Chondrocyte (in vitro differentiated cells): ENCODE measurements around the gene MMP2. TPM values are rescaled to one million over a fixed set of nuclear protein-coding genes. Genes with fewer than 3 reads are reported as not detected.

ENCODE experiments used
- DNase-seq: peaks from one replicate; pipeline ENCODE4 v3.0.0; 2021; ENCODE audit warnings: mixed read lengths, low spot score
- H3K27ac Mint-ChIP-seq: one replicate; pipeline ENCODE4 v1.8.0; 2021; ENCODE audit warnings: mild to moderate bottlenecking, moderate library complexity, mixed read lengths; ENCODE audit not compliant: unreplicated experiment
- H3K27me3 Mint-ChIP-seq: 2 replicates; pipeline ENCODE4 v1.8.0; 2021; ENCODE audit warnings: low read depth, mixed read lengths
- H3K36me3 Mint-ChIP-seq: 2 replicates; pipeline ENCODE4 v1.8.0; 2021; ENCODE audit warnings: low read depth, mixed read lengths
- H3K4me1 Mint-ChIP-seq: 2 replicates; pipeline ENCODE4 v1.8.0; 2021; ENCODE audit warnings: low read depth, mild to moderate bottlenecking, mixed read lengths
- H3K4me3 Mint-ChIP-seq: one replicate; pipeline ENCODE4 v1.8.0; 2021; ENCODE audit warnings: mild to moderate bottlenecking, moderate library complexity, mixed read lengths; ENCODE audit not compliant: unreplicated experiment
- H3K9me3 Mint-ChIP-seq: 2 replicates; pipeline ENCODE4 v1.8.0; 2021; ENCODE audit warnings: low read depth, mixed read lengths
- CTCF ChIP-seq: fragments of 200-600 bp; sonication (generic); IDR thresholded peaks from 2 replicates; pipeline ENCODE4 v1.5.0; 2021; ENCODE audit warnings: antibody characterized with exemption, mild to moderate bottlenecking, moderate library complexity
- long read RNA-seq: library from polyadenylated mRNA; stranded (forward); transcript quantifications from one replicate; pipeline ENCODE4 v2.0.0, GENCODE V29; 2021
- total RNA-seq: library from RNA; stranded (reverse); gene quantifications from 3 replicates; pipeline ENCODE4 v1.2.1, GENCODE V29; 2021

The MMP2 gene
- 216 to 276 TPM (median 227 TPM) in 3 replicates for total RNA-seq
- long read RNA-seq, transcript MMP2-201 (13 exons, 3,741 nt): major isoform, 700 of 756 reads
- long read RNA-seq, partial matches to known transcripts: 35 of 756 reads
- long read RNA-seq, other reads (novel, unspliced or antisense): 21 of 756 reads

GRCh38 chr16:55478827-55479429, at the start of gene MMP2:
MMP2 (plus strand) TSS chr16:55479198; CDS start chr16:55479480, 282 bp downstream.
- H3K27ac Mint-ChIP-seq: peak within 1 kb of the TSS; percentile 62
- H3K4me3 Mint-ChIP-seq: peak within 1 kb of the TSS; percentile 90
- no peak for DNase-seq
- H3K4me1 Mint-ChIP-seq: peaks cover 36% of the 10 kb centered on the region
- no peaks in the 10 kb centered on the region for H3K9me3 Mint-ChIP-seq
- TF ChIP-seq CTCF: no peak
- H3K27me3 Mint-ChIP-seq: no peaks in the 10 kb centered on the region
- peaks cover 5% of the 10 kb centered on the region for H3K36me3 Mint-ChIP-seq

DNA sequence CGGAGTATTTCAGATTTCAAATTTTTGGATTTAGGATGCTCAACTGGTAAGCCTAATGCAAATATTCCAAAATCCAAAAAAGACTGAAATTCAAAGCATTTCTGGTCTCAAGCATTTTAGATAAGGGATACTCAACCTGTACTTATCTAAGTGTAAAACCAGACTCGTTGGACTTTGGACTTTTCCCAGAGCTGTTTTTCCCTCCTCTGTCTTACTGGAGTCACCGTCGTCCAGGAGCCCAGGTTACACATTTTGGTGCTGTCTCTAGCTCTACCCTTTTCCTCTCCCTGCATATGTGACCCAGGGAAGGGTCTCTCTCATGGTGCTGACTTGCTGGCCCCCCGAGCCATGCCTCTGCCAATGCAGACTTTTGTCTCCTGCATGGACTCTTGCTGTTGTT, 46.0 kb upstream of the MMP2 start:
- no peaks in the 10 kb centered on the region for H3K4me1 Mint-ChIP-seq
- DNase-seq: no peak
- H3K9me3 Mint-ChIP-seq: no peaks in the 10 kb centered on the region
- no peak overlapping the region for H3K4me3 Mint-ChIP-seq
- no peaks in the 10 kb centered on the region for H3K36me3 Mint-ChIP-seq
- no peak overlapping the region for H3K27ac Mint-ChIP-seq
- peaks cover 40% of the 10 kb centered on the region for H3K27me3 Mint-ChIP-seq
- no peak for TF ChIP-seq CTCF

DNA sequence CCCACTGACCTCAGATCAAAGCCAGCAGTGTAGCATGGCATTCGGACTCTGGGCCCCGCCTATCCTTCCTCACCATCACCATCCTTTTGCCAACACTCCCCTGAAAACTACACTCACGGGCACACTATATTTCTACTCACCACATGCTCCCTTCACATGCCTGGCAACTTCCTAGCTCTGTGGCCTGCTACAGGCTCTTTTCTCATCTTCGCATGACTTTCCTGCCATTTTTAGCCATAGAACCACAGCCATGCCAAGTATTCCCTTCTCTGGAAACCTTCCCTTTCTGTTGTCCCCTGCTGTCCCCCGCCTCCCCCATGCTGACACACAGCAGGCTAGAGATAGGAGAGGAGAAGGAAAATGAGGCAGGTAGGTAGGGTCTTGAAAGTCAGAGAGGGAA, 45.5 kb upstream of the MMP2 start:
- Mint-ChIP-seq H3K27me3 (peaks cover 40% of the 10 kb centered on the region), H3K27ac (no peak overlapping the region)

DNA sequence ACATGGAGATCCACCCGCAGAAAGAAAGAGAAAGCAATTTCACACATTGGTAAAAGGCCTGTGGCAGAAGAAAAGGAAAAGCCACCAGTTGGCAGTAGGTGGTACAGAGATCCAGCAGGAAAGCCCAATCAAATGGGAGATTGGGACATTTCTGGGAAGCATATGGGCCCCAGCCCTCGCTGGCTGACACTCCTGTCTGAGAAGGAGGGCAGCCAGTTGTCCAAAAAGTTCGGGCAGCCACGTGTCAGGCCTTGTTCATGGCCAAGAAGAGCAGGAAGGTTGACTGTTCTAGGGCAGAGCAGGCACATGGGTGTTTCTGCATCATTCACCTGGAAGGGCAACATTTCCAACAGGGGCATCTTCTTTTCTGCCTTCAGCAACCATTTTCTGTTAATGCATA, 45.0 kb upstream of the MMP2 start:
- peaks cover 36% of the 10 kb centered on the region for H3K27me3 Mint-ChIP-seq
- no peaks in the 10 kb centered on the region for H3K36me3 Mint-ChIP-seq
- no peak overlapping the region for H3K27ac Mint-ChIP-seq
- H3K9me3 Mint-ChIP-seq: no peaks in the 10 kb centered on the region
- no peak for DNase-seq
- H3K4me1 Mint-ChIP-seq: no peaks in the 10 kb centered on the region
- TF ChIP-seq CTCF: no peak
- no peak overlapping the region for H3K4me3 Mint-ChIP-seq

More for the DNA sequence above, 45.5 kb upstream of the MMP2 start:
- H3K4me1 Mint-ChIP-seq: no peaks in the 10 kb centered on the region
- no peak for TF ChIP-seq CTCF
- no peak overlapping the region for H3K4me3 Mint-ChIP-seq
- H3K9me3 Mint-ChIP-seq: no peaks in the 10 kb centered on the region
- no peaks in the 10 kb centered on the region for H3K36me3 Mint-ChIP-seq
- no peak for DNase-seq

DNA sequence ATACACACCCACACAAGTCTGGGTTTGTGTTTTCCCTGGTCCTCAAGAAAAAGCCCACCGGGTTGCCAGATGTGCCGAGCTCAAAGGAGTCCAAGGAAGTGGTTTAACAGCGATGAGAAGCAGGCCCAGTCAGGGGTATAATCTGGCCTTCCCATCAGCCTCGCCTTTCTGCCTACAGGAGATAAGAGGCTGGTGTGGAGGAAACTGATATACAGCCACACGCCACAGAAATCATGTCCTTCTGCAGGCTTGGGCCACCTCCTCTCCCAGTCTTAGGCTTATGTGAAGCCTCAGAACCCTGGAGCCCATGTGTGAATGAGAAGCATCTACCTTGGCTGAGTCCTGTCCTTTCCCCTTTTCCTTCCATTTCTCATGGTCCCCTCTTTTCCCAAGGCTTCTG, 43.6 kb upstream of the MMP2 start:
- H3K9me3 Mint-ChIP-seq: no peaks in the 10 kb centered on the region
- peaks cover 43% of the 10 kb centered on the region for H3K27me3 Mint-ChIP-seq
- no peaks in the 10 kb centered on the region for H3K4me1 Mint-ChIP-seq
- H3K4me3 Mint-ChIP-seq: no peak overlapping the region
- no peak for DNase-seq
- H3K27ac Mint-ChIP-seq: no peak overlapping the region
- H3K36me3 Mint-ChIP-seq: no peaks in the 10 kb centered on the region
- TF ChIP-seq CTCF: no peak
